ENCODE results near the gene GADL1.

DNA sequence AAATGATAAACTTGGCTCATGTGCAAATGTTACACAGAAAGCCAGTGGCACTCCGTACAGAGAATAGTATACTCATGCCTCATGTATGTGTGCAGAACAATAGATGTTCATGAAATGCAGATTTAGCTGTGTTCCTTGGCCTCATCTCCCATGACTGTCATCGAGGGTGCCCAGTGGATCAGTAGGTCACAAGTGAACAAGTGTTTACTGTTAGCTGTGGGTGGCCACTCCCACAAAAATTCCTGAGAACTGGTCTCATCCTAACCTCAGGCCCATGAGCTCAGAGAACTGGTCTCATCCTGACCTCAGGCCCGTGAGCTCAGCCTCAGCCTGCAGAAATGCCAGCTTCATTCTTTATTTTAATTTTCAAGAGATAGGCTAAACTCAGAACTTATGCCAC is 124.1 kb downstream of the GADL1 start:
- TF ChIP-seq POLR2A (IDR thresholded peaks at IDR 0.05), result no peak
- TF ChIP-seq, protein P1, sequence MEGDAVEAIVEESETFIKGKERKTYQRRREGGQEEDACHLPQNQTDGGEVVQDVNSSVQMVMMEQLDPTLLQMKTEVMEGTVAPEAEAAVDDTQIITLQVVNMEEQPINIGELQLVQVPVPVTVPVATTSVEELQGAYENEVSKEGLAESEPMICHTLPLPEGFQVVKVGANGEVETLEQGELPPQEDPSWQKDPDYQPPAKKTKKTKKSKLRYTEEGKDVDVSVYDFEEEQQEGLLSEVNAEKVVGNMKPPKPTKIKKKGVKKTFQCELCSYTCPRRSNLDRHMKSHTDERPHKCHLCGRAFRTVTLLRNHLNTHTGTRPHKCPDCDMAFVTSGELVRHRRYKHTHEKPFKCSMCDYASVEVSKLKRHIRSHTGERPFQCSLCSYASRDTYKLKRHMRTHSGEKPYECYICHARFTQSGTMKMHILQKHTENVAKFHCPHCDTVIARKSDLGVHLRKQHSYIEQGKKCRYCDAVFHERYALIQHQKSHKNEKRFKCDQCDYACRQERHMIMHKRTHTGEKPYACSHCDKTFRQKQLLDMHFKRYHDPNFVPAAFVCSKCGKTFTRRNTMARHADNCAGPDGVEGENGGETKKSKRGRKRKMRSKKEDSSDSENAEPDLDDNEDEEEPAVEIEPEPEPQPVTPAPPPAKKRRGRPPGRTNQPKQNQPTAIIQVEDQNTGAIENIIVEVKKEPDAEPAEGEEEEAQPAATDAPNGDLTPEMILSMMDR (IDR thresholded peaks at IDR 0.05), result no peak
